DND-41 (cell line): Measurements from ENCODE around the gene COG8.

Experiments
- CTCF ChIP-seq: IDR thresholded peaks from 2 replicates; pipeline ENCODE4 v1.5.1; 2012; ENCODE audit warnings: borderline replicate concordance, low read length, moderate library complexity, mild to moderate bottlenecking; ENCODE audit not compliant: poor library complexity, severe bottlenecking; ENCODE audit errors: extremely low read depth
- EZH2 ChIP-seq: IDR thresholded peaks from 3 replicates; pipeline ENCODE4 v1.6.1; 2012; ENCODE audit warnings: borderline replicate concordance, low read depth, mild to moderate bottlenecking, moderate library complexity, low read length, inconsistent platforms; ENCODE audit not compliant: severe bottlenecking

- TF ChIP-seq CTCF, result no peak
- TF ChIP-seq EZH2, result no peak
These were observed 54.1 kb downstream of the COG8 start for GRCh38 chr16:69285240-69285639.
